Vagina (tissue), 2 donors: ENCODE data around the gene FAM83B. TPM values are rescaled to one million over a fixed set of nuclear protein-coding genes. Genes with fewer than 3 reads are reported as not detected.

Source experiments
- DNase-seq, 2 donors: peaks; one replicate each; pipeline ENCODE4 v3.0.0-alpha.2; 2017; ENCODE audit errors: extremely low spot score in 2 of 2
- H3K27ac ChIP-seq: fragments of 200-600 bp; sonication (generic); one replicate; pipeline ENCODE4 v1.5.1; 2019
- H3K27me3 ChIP-seq: fragments of 200-600 bp; sonication (generic); one replicate; pipeline ENCODE4 v1.5.1; 2019
- H3K36me3 ChIP-seq, 2 donors: fragments of 200-600 bp; sonication (generic); one replicate each; pipeline ENCODE4 v1.5.1; 2017 to 2019
- H3K4me1 ChIP-seq: fragments of 200-600 bp; sonication (generic); one replicate; pipeline ENCODE4 v1.5.1; 2019
- H3K4me3 ChIP-seq, 2 donors: fragments of 200-600 bp; sonication (generic); 1 replicate in 1 of 2; 2 replicates in 1 of 2; pipeline ENCODE4 v1.5.1; 2016 to 2019
- H3K9me3 ChIP-seq: fragments of 200-600 bp; sonication (generic); one replicate; pipeline ENCODE4 v1.5.1; 2019
- POLR2A ChIP-seq, 2 donors: fragments of 450-650 bp; IDR thresholded peaks; one replicate each; pipeline ENCODE4 v1.6.1; 2017; ENCODE audit warnings: antibody characterized with exemption in 2 of 2, mild to moderate bottlenecking in 2 of 2, moderate library complexity in 2 of 2
- POLR2AphosphoS5 ChIP-seq, 2 donors: sonication (generic); formaldehyde crosslinking; IDR thresholded peaks; one replicate each; pipeline ENCODE4 v1.9.0; 2017; ENCODE audit warnings: antibody characterized with exemption in 2 of 2, mild to moderate bottlenecking in 2 of 2, low read depth in 1 of 2; ENCODE audit not compliant: insufficient read depth in 1 of 2
- intact Hi-C: fragments of 100-400 bp; cut with DNase I; formaldehyde crosslinking; loops from one replicate; pipeline ENCODE4 v1.15.1; 2023
- total RNA-seq: library from RNA; depleted of rRNA; stranded (reverse); fragments of >200 nt; gene quantifications from one replicate; pipeline ENCODE4 v1.2.3, GENCODE V29; 2016
- TF ChIP-seq, protein P1 (sequence below), 3 experiments: fragments of 450-650 bp in 2 of 3; fragments of 200-600 bp in 1 of 3; sonication (generic) in 1 of 3; IDR thresholded peaks; one replicate each; pipeline ENCODE4 v1.5.1; 2017 to 2019; ENCODE audit warnings: antibody characterized with exemption in 3 of 3, mild to moderate bottlenecking in 2 of 3, moderate library complexity in 2 of 3

Gene FAM83B
- total RNA-seq, 1 donor from 2014 or later = 35.8 TPM

DNA sequence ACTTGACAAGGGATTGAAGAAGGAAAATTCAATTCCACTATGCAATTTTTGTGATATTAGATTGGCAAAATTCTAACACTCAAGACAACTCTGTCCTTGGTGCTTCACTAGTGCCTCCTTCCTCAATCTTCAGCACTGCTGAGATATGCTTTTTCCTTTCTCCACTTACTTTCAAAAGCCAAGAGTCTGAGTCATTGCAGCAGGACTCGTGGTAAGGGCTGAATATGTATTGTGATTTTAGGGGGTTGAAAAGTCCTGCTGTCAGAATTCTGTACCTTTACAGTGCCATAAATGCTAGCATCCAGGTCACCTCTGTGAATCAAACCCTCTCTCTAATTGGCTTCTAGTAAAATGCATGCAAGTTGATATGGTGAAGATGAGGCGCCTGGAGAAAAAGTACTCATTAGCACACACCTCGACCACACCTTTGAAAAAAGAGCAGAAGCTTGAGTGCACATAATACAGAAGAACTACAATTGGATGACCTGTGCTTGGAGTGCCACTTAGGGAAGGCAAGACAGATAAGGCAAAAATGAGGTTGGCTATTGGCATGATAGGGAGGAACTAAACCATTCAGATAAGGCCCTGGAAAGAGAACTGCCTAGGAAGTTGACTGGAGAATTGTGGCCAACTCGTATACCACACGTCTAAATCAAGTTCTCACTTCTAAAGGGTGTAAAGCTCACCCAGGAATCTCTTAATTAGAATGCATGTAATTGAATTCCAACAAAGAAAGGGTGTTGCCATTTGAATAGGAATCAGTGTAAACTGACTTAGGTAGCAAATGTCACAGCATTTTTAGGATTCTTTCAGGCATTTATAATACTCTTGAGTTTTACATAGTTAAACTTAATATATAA, 43.6 kb upstream of the FAM83B start:
- no peaks in the 10 kb centered on the region for H3K4me1 ChIP-seq
- intact Hi-C loops = loop anchor here (10.0 kb wide), 1 partner anchor 442 kb away; no protein-coding TSS in a partner anchor
- TF ChIP-seq POLR2AphosphoS5 (IDR thresholded peaks at IDR 0.05; ENCODE audit: insufficient read depth in 1 of 2, low read depth in 1 of 2) = no peak
- TF ChIP-seq, protein P1, sequence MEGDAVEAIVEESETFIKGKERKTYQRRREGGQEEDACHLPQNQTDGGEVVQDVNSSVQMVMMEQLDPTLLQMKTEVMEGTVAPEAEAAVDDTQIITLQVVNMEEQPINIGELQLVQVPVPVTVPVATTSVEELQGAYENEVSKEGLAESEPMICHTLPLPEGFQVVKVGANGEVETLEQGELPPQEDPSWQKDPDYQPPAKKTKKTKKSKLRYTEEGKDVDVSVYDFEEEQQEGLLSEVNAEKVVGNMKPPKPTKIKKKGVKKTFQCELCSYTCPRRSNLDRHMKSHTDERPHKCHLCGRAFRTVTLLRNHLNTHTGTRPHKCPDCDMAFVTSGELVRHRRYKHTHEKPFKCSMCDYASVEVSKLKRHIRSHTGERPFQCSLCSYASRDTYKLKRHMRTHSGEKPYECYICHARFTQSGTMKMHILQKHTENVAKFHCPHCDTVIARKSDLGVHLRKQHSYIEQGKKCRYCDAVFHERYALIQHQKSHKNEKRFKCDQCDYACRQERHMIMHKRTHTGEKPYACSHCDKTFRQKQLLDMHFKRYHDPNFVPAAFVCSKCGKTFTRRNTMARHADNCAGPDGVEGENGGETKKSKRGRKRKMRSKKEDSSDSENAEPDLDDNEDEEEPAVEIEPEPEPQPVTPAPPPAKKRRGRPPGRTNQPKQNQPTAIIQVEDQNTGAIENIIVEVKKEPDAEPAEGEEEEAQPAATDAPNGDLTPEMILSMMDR (IDR thresholded peaks at IDR 0.05) = no peak
- no peak for TF ChIP-seq POLR2A (IDR thresholded peaks at IDR 0.05)
- H3K27ac ChIP-seq = no peak overlapping the region
- no peak overlapping the region for H3K4me3 ChIP-seq
- H3K36me3 ChIP-seq = no peaks in the 10 kb centered on the region
- H3K9me3 ChIP-seq = no peaks in the 10 kb centered on the region
- no peak for DNase-seq
- no peaks in the 10 kb centered on the region for H3K27me3 ChIP-seq

DNA sequence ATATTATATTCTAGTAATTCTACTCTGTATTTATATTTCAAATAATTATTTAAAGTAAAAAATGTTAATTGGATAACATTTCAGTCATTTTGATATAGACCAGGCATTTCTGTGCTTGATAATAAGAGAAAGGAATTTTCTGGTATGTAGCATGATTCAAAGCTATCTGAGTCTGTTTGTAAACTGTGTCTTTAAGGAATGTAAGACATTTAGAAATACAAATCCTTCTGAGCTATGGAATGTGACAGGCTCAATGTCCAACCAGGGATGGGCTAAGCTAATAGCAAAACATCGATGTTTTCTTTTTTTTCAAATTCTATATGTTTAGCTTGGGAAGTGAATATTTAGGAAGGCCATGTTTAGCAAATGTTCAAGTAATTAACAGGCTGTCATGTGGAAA, 41.5 kb upstream of the FAM83B start:
- H3K9me3 ChIP-seq = no peaks in the 10 kb centered on the region
- no peak for DNase-seq
- no peak overlapping the region for H3K27ac ChIP-seq
- H3K27me3 ChIP-seq = no peaks in the 10 kb centered on the region
- no peak overlapping the region for H3K4me3 ChIP-seq
- H3K36me3 ChIP-seq = no peaks in the 10 kb centered on the region
- intact Hi-C loops = loop anchor here (10.0 kb wide), 1 partner anchor 440 kb away; no protein-coding TSS in a partner anchor
- H3K4me1 ChIP-seq = no peaks in the 10 kb centered on the region
- TF ChIP-seq POLR2AphosphoS5 (IDR thresholded peaks at IDR 0.05; ENCODE audit: insufficient read depth in 1 of 2, low read depth in 1 of 2) (no peak), POLR2A (IDR thresholded peaks at IDR 0.05) (no peak)
- TF ChIP-seq, protein P1 (IDR thresholded peaks at IDR 0.05) = no peak

DNA sequence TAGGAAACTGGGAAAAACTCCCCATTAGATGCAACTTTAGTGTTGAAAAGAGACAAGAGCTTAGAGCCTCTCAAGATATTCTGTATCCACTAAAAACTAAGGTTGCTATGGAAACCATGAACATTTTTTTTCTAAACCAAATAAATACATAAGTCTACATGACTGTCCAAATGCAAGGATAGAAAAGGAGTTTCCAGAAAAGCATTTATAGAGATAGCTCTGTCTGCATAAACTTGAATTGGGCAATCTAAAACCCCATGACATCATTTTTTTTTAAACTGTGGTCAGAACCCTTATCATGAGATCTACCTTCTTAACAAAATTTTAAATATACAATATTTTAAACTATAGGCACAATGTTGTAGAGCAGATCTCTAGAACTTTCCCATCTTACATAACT, 36.4 kb upstream of the FAM83B start:
- no peaks in the 10 kb centered on the region for H3K27me3 ChIP-seq
- DNase-seq = no peak
- H3K36me3 ChIP-seq = no peaks in the 10 kb centered on the region
- TF ChIP-seq POLR2A (IDR thresholded peaks at IDR 0.05) (no peak), POLR2AphosphoS5 (IDR thresholded peaks at IDR 0.05; ENCODE audit: insufficient read depth in 1 of 2, low read depth in 1 of 2) (no peak)
- TF ChIP-seq, protein P1 (IDR thresholded peaks at IDR 0.05) = no peak
- no peak overlapping the region for H3K4me3 ChIP-seq
- H3K9me3 ChIP-seq = no peaks in the 10 kb centered on the region
- no peak overlapping the region for H3K27ac ChIP-seq
- H3K4me1 ChIP-seq = no peaks in the 10 kb centered on the region
- intact Hi-C loops = no loop called here

DNA sequence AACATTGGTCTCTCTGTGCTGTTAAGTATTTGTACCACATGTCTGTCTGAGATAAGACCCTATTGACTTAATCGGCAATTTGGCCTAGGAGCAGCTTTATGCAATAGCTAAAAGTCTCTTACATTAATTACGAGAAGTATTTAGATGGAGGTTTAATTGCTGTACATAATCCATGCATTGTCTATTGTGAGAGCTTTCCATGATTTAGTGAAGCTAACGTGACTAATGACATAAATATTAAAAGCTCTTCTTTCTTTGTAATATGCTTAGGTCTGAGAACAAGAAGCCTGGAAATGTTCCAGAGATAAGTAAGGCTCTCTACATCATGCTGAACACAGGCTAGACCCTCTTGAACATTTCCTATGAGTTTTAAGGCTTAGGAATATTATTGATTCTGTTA, 32.7 kb upstream of the FAM83B start:
- no peak overlapping the region for H3K27ac ChIP-seq
- intact Hi-C loops = no loop called here
- TF ChIP-seq POLR2A (IDR thresholded peaks at IDR 0.05) = no peak
- no peak for TF ChIP-seq POLR2AphosphoS5 (IDR thresholded peaks at IDR 0.05; ENCODE audit: insufficient read depth in 1 of 2, low read depth in 1 of 2)
- TF ChIP-seq, protein P1 (IDR thresholded peaks at IDR 0.05) = no peak
- no peaks in the 10 kb centered on the region for H3K4me1 ChIP-seq
- no peaks in the 10 kb centered on the region for H3K27me3 ChIP-seq
- no peak for DNase-seq
- no peaks in the 10 kb centered on the region for H3K9me3 ChIP-seq
- H3K4me3 ChIP-seq = no peak overlapping the region
- H3K36me3 ChIP-seq = no peaks in the 10 kb centered on the region

DNA sequence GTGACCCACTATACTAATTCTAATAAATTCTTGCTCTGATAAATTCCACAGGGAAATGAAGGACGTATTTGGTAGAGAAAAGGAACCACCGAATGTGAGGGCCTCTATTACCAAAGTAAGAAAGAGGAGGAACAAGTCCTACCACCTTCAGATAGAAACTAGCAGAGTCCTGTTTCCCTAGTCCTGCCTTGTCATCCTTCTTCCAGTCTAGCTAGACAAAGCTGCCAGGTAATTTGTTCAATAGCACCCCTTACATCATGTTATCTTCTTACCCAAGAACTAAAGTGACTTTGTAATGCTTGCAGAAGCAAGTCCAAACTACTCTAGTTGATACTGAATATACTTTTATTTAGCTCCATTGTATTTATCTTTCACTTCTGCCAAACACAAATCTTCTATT, 29.3 kb upstream of the FAM83B start:
- intact Hi-C loops = no loop called here
- no peaks in the 10 kb centered on the region for H3K27me3 ChIP-seq
- no peak overlapping the region for H3K4me3 ChIP-seq
- H3K9me3 ChIP-seq = no peaks in the 10 kb centered on the region
- no peak for DNase-seq
- H3K27ac ChIP-seq = no peak overlapping the region
- no peaks in the 10 kb centered on the region for H3K4me1 ChIP-seq
- H3K36me3 ChIP-seq = no peaks in the 10 kb centered on the region
- peak in 1 of 2 donors; percentile 63 for TF ChIP-seq POLR2AphosphoS5 (IDR thresholded peaks at IDR 0.05; ENCODE audit: insufficient read depth in 1 of 2, low read depth in 1 of 2)
- TF ChIP-seq POLR2A (IDR thresholded peaks at IDR 0.05) = no peak
